GM23248 (cell line): ENCODE data around the gene TRAF2.

Experiments used
- EZH2 ChIP-seq: fragments of 200-600 bp; sonication (generic); IDR thresholded peaks from 2 replicates; pipeline ENCODE4 v1.6.1; 2018; ENCODE audit warnings: antibody characterized with exemption, mild to moderate bottlenecking; ENCODE audit not compliant: insufficient read depth, poor library complexity, severe bottlenecking
- EZH2phosphoT487 ChIP-seq: fragments of 200-600 bp; sonication (generic); IDR thresholded peaks from 2 replicates; pipeline ENCODE4 v1.6.1; 2018; ENCODE audit warnings: antibody characterized with exemption, moderate library complexity, mild to moderate bottlenecking, low read depth; ENCODE audit not compliant: insufficient read depth

GRCh38 chr9:136926154-136926704 lies 39.9 kb downstream of the TRAF2 start:
- no peak for TF ChIP-seq EZH2
- no peak for TF ChIP-seq EZH2phosphoT487
